Kidney tubule cell (primary cell): ENCODE measurements around the gene MCC.

Experiments
- DNase-seq: peaks from one replicate; pipeline ENCODE4 v3.0.0-alpha.2; 2018; ENCODE audit warnings: low spot score

MCC gene

DNA sequence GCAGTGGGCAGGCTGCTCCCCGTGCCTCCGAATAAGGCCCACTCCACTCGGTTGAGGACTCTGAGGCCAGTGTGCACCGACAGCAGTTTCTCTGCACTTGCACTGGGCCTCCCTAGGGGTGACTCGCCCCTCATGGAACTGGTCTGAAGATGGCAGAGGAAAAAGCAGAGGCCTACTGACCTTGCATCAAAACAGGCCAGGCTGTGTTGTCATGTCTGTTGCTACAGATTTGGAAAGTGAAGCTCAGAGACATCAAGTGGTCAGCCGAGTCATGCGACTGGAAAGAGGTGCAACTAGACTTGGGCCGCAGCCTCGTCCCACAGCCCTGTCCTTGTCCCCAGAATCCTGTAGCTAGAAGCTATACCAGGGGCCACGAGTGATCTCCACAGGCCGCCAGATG lies 433.4 kb downstream of the MCC start:
- DNase-seq, result no peak

DNA sequence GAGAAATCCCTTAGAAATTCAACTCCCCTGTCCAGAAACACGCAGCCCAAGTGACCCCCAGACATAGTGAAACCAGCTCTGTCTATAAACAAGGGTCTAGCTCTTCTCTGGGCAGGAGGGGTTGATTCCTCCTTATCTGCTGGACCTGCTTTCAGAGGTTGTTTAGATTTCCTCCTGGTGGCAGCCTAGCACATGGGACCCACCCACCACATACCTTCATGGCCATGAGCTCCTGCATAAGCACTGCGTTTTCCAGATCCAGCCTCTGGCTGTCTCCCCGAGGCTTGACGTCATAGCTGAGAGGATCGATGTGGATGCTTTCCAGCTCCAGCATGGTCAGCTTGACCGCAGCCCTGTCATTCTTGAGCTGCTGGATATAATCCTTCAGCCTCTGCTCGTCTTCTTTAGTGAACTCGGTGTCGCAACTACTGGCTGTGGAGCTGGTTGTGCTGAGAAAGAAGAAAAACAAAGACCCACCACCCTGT lies 434.7 kb downstream of the MCC start:
- no peak for DNase-seq

DNA sequence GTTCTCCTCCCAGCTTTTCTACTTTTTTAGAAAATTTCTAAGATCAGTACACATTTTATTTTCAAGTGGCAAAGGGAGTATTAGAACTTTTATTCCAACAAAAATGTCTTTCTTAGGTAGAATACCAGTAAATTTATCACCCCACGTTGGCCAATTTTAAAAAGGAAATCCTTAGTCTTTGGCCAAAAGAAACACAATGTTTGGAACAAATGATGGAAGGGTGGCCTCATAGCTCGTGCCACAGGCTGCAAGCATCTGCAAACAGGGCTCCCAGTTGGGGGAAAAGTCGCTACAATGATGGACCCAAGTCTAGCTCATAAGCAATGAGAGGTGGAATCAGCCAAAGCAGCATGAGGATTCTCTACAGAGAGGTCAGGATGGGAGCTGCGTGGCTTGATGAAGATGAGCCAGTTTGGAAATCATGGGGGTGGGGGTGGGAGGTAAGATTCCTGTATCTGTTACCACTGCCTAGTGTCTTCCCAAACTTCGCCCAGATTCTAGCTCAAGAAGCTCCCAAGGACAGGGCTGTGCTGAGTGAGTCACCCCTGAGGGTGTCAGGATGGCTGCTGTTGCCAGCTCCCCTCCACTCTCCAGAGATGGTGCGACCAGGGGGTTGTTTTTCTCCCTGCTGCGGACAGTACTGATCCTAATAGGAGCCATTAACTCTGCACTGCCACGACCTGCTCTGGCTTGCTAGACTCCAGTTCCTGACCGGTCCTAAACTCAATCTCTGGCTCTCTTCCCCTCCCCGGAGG lies 436.0 kb downstream of the MCC start:
- no peak for DNase-seq

DNA sequence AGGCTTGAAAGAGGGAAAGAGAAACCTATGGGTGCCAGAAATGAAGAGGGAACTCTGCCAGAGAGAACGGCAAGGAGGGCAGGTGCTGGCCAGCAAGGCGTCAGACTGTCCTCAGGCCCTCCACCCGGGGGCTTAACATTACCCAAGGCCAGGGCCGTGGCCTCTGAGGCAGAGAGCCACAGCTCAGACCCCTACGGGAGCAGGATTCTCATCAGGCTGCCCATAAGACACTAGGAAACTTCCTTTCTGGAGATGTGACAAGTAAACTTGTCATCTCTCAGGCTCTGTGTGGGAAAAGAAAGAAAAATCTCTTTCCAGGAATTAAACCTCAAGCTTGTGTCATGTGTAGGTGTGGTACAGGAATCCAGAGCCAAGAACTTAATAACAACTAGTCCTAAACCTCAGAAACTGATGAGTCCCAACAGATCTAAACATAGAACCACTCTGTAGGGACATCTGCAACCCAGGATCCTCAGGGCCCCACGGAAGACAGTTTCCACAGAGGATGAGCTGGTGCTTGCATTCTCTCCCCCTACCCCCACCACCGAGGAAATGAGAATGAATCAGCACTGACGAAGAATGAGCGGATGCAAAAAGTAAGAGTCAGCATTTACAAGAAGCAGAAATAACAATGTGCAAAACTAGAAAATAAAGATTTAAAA lies 437.4 kb downstream of the MCC start:
- peak; percentile 72 for DNase-seq

DNA sequence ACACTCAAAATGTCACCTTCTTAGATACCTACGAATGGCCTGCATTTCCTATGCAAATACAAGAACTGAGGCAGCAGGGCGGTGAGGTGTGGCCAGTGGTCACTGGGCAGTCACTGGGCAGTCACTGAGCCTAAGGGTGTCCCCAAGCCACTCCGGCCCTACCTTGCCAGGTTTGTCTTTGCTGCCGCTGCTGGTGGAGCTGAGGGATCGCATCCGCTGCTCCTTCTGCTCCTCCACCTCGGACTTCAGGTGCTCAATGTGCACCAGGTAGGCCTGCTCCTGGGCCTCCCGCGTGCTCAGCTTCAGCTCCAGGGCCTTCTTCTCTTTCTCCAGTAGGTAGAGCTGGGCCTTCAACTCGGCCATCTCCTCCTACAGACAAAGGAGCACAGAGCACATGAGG lies 439.3 kb downstream of the MCC start:
- no peak for DNase-seq

DNA sequence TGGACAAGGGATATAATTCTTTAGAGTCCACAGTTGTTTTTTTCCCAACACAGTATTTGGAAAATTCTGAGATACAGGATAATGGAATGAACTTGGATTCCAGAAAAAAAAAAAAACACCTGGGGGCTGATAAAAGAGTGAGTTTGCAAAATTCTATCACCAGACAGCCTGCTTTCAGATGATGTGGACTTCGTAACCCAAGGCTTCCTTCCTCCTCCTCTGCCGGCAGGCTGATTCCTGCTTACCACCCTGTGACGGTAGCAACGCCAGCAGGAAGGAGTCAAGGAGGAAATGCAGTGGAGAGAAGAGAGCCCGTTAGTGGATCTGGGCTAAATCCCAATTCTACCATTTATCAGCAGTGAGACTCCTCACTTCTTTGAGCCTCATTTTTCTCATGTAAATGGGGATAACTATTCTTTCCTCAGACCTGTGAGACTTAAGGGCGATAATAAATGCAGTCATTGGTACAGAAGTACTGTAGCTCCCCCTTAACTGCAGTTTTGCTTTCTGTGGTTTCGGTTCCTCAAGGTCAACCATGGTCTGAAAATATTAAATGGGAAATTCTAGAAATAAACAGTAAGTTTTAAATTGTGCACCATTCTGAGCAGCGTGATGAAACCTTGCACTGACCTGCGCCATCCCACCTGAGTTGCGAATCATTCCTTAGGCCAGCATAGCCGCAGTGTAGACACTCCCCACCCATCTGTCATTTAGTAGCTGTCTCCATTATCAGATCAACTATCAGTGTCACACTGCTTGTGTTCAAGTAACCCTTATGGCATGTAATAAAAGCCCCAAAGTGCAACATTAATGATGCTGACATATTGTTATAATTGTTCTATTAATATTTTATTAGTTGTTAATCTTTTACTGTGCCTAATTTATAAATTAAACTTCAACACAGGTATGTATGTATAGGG lies 440.3 kb downstream of the MCC start:
- DNase-seq, result peak; percentile 71

DNA sequence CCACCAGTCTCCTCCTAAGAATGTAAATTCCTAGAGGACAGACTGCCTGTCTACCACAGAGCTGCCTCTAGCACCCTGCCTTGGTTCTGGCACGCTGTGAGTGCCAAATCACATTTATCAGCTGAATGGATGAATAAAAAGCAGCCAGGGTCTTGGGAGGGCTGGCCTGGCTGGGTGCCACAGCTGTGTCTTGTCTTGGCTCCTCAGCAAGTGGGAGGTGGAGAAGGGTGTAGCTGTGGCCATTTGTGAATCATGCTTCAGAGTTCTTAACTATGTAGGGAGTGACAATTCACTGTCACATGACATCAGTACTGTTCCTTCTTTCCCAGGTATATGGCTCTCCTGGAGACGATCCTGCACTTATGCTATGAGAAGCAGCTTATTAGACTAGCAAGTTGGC lies 441.0 kb downstream of the MCC start:
- DNase-seq, result peak; percentile 90

DNA sequence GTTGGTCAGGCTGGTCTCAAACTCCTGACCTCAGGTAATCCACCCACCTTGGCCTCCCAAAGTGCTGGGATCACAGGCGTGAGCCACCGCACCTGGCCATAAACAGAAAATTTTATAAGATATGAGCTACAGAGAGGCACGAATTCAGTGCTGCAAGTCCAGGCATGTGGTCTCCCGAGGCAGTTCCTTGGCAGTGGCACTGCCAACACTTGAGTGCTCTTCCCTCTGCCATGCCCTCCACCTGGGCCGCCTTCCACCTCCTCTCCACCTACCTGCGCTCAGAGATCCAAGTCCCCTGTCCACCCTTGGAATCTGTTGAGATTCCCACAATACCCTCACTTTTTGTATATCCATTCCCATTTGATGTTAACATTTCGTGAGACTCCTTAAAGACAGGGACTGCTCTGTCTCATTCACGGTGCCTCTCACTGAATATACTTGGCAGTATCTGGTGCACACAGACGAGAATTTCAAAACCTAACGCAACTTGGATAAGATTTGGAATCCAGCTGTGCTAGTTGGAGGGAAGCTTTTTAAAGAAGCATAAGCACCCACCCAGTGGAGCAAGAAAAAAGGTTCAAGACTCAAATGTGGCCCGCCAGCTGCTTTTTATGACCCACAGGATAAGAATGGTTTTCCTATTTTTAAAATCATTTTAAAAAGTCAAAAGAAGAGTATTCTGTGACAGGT lies 443.3 kb downstream of the MCC start:
- no peak for DNase-seq

DNA sequence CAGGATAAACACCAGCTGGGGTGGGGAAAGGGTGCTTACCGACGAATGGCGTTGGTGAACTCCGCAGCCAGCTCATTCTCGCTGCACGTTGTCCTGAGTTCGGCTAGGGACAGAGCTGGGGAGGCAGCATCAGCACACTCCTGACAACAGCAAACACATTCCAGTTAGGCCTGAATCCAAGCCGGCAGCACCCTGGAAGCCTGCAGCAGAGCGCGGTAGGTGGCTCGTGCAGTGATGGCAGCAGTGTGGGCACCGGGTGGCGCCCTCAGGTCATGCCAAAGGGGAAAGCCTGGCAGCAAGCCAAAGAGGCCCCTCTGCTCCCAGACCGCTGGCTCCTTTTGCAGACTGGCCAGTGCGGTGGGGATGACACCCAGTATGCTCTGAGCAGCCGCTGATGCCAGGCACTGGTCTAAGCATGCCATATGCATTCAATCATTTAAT lies 444.7 kb downstream of the MCC start:
- no peak for DNase-seq

DNA sequence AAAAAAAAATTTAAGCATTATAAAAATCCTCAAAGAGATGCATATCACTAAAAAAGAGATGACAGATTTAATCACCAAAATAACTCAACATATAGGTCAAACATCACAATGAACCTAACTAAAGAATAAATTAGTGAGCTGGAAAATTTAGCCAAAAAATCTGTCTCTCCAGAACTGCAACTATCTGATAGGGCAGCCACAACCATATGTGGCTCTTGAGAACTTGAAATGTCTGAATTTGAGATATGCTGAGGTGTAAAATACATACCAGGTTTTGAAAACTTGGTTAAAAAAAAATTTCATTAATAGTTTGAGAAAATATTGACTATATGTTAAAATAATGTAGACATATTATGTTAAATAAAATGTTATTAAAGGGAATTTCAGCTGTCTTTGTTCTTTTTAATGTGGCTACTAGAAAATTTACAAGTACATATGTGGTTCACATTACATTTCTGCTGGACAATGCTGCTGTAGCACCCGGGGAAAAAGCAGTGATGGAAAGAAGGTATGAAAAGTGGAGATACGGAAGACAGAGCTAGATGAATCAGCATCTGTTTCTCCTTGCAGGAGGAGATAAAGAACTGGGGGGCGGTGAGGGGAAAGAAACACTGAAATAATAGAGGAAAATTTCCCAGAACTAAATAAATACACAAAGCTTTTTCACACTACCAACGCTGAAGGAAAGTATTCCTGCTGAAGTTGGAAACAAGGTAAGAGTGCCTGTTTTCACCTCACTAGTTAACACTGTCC lies 445.6 kb downstream of the MCC start:
- no peak for DNase-seq

DNA sequence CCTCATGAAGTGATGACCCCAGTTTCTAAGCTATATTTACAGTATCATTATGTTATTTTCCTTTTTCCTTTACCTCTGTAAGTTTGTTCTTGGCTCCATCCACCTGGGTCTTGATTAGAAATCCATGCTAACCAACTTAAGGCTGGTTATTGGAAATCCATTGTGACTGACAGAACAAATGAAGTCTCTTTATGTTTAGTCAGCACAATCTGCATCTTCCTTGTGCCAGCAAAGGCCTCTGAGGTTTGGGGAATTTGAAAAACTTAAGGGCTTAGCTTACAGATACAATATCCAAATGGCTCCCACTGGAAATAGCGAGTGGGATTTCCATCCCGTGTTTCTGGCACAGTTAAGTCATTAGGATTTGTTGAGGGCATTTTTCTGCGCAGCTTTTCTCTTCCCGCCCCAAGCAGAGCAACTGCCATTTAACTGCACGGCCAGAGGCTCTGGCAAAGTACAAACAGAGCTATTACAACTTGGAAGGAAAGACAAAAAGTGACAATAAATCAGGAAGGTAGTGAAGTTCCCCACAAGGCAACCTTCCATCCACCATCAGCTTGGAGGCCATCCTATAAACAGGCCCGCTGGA lies 447.5 kb downstream of the MCC start:
- no peak for DNase-seq

DNA sequence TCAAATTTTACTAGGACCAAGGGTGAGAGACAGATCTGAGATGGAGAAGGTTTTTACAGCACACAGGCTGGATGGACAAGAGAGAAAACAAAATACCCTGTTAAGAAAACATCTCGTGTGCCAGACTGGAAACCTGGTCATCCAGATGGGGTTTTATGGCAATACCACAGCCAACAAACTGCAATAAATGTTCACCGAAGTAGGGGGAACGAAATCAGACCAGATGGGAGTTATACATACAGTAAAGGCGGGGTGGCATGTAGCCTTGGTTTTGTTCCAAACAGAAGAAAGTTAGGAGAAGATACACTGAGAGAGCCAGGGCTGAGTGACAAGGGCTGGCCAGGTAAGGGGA lies 448.3 kb downstream of the MCC start:
- no peak for DNase-seq

DNA sequence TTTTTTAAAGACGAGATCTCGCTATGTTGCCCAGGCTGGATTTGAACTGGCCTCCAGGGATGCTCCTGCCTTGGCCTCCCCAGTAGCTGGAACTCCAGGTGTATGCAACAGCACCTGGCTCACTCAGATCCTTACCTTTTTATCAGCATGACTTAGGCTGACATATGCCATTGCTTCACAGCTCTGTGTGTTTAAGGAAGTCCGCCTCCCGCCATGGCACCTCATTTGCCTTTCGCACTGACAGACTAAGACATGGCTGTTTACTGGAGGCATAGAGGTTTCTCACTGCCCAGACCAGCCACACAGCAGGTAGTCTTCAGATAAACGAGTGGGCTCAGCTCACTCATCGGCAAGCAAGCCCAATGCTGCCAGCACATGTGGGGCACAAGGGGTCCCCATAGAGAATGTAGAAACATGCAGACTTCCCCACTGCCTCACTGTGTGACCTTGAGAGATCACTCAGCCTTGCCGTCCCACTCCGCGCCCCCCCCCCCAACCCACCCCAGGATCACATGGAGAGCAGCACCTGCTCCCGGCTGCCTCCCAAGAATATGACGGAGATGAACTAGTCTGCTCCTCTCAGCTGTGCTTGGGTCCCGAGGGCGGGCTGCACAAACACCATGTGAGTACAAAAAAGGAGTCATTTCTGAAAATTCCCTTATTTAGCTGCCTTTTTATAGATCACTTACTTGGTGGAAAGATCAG lies 448.9 kb downstream of the MCC start:
- DNase-seq, result no peak

DNA sequence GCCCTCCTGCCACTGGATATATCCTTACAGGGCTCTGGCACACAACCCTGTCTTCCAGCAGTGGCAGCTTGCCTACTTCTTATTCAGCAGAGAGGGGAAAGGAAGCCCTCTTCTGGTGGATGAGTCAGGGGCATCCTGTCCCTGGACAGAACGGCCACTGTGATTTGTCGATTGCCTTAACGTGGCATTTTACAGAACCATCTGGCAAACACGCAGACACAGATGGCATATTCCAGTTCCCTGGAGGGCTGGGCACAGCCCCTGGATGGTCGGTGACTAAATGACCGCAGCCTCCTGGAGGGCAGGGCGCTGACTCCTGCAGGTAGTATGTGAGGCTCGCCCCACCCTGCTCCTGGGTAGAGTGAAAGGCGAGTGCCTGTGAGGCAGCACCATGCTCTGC lies 449.5 kb downstream of the MCC start:
- DNase-seq, result peak; percentile 81

DNA sequence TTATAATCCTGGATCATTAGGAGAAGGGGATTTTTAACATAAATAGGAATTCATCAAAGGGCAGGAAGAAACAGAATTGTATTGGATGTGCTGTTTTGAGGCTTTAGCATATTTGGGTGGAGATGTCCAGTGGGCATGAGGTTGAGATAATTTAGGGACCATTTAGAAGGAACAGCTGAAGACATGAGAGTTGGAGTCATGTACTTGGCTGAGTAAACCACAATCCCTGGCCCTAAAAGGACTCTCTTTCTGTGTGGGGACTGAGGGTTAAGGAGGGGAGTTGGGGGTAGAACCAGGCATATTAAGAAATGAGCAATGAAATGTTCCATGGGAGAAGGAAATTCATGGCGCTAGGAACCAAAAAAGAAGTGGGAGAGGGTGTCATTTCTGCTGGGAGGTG lies 450.1 kb downstream of the MCC start:
- no peak for DNase-seq

DNA sequence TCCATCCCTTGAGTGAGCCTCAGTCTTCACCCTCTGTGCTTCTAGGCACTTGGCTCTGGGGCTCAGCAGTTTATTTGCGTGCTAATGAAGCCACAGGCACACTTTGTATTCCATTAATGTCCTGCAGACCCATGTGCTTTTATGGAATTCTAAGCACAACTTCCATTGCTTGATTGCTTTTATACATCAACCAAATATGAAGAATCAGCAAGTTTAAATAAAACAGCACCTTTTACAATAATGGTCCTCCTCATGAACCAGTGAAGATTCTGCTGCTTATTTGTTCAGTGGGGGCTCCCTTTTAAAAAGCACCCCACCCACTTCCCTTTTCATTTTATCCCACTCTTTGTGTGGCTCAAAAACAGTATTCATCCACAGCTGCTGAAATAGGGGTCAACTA lies 451.4 kb downstream of the MCC start:
- DNase-seq, result no peak

DNA sequence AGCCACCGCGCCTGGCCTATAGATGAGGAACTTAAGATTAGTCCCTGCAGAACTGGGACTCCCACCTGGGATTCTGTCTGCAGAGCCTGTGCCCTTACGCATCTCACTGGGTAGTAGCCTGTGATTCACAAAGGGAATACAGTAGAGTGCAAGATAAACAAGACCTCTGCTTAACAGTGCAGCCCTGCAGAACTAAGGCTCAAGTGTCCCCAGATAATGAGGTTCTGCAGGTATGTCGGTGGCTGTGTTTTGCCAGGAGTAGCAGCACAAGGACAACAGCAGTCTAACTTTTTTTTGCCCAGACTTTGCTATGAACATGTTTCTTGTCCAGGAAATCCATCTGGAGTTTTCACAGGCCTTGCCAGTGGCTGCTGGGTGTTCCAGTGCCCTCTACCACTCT lies 451.9 kb downstream of the MCC start:
- DNase-seq, result no peak

DNA sequence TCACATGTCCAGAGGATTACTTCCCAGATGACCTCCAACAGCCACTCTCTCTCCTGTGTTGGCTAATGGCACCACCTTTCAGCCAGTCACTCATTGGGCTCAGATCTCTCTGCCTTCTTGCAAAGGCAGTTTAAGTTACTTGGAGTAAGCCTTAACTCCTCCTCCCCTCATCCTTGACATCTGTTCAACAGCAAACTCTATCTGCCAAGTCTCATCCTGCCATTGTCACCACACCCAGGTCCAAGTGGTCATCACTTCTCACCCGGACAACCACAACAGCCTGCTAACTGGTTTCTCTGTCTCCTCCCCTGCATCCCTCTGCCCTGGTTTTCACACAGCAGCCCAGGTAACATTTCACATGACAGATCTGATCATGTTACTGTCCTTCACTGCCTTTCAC lies 453.2 kb downstream of the MCC start:
- DNase-seq, result no peak

DNA sequence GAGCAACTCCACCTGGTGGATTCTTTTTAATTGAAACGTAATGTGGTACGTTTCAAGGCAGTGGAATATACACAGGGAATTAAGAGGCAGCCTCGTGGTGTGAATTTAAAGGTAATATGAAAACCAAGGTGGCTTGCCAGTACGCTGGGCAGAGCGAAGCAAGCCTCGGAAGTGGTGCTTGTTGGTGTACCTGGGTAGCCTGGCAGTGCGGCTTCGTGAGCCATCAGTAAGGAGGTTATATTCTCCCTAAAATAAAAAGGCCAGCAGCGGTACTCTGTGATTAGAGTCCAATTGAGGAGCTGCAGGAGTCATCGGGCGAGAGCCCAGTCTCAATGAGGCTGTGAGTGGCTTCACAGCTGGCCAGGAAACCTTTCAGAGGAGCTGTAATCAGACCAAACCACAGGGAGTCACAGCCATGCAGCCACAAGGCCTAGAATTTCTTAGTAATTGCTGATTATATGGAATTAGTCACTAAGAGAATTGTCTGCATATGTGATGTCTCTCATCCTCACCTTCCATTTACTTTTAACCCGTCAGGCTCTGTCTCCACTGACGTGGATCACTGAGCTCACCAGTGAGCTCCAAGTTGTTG lies 454.0 kb downstream of the MCC start:
- DNase-seq, result peak; percentile 94

DNA sequence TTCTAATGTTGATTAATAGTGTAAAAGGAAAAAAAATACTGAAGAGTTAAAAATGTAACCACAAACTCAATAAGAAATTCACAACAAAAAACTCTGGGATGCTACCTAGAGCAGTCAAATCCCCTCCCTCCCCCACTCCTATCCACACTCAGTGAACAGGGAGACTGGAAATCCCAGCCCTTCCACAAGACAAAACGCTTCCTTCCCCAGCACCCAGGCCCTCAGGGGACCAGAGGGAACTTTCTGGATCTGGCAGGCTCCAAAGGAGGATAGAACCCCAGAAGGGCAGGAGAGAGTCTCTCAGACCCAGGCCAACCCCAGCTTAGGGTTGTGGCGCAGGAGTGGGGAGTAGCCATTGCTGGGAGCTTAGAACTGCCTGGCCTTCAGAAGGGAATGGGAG lies 456.7 kb downstream of the MCC start:
- no peak for DNase-seq
